Body of pancreas (tissue), 4 donors: ENCODE data around the gene USP33. TPM values are rescaled to one million over a fixed set of nuclear protein-coding genes. Genes with fewer than 3 reads are reported as not detected.
"Not testable (repeated sequence)": the region's sequence is repeated elsewhere in the genome, so short reads cannot be mapped to it uniquely, and the experiment has no call there.

ENCODE experiments used
- ATAC-seq: fragments of 150-250 bp; one replicate; pipeline ENCODE4 v1.9.1; 2016
- DNase-seq, 4 donors: peaks; one replicate each; pipeline ENCODE4 v3.0.0-alpha.2; 2019
- H3K27ac ChIP-seq, 4 donors: fragments of 200-600 bp; sonication (generic); 1 replicate in 3 of 4; 2 replicates in 1 of 4; pipeline versions ENCODE4 v1.5.1 to v1.6.1; 2016 to 2019; ENCODE audit warnings: mild to moderate bottlenecking in 1 of 4, mixed read lengths in 1 of 4, moderate library complexity in 1 of 4
- H3K27me3 ChIP-seq, 2 donors: fragments of 200-600 bp; sonication (generic); one replicate each; pipeline ENCODE4 v1.6.0; 2016; ENCODE audit warnings: mild to moderate bottlenecking in 1 of 2
- H3K36me3 ChIP-seq, 2 donors: fragments of 200-600 bp; sonication (generic); replicated peaks in 1 of 2; 2 replicates each; pipeline ENCODE4 v1.5.1; 2016; ENCODE audit warnings: low read depth in 2 of 2; ENCODE audit not compliant: insufficient read depth in 1 of 2
- H3K4me1 ChIP-seq: fragments of 200-600 bp; sonication (generic); one replicate; pipeline ENCODE4 v1.6.0; 2016
- H3K4me3 ChIP-seq, 2 donors: fragments of 200-600 bp; sonication (generic); 1 replicate in 1 of 2; 2 replicates in 1 of 2; pipeline ENCODE4 v1.5.1; 2016 to 2019
- H3K9me3 ChIP-seq, 3 donors: fragments of 200-600 bp; sonication (generic); 1 replicate in 2 of 3; 2 replicates in 1 of 3; pipeline ENCODE4 v1.5.1; 2016
- CTCF ChIP-seq, 7 experiments: fragments of 450-650 bp in 4 of 7; fragments of 200-600 bp in 3 of 7; sonication (generic) in 3 of 7; IDR thresholded peaks; one replicate each; pipeline ENCODE4 v1.5.1; 2016 to 2019; ENCODE audit warnings: antibody characterized with exemption in 7 of 7
- POLR2A ChIP-seq, 3 donors: fragments of 450-650 bp; IDR thresholded peaks; one replicate each; pipeline ENCODE4 v1.6.1; 2016; ENCODE audit warnings: antibody characterized with exemption in 3 of 3, mild to moderate bottlenecking in 2 of 3
- WGBS, 2 donors: methylation state at CpG; one replicate each; pipeline ENCODE4 v1.1.5; 2017; 5-methylcytosine and 5-hydroxymethylcytosine counted together
- intact Hi-C: fragments of 100-400 bp; cut with DNase I; formaldehyde crosslinking; loops from one replicate; pipeline ENCODE4 v1.15.1; 2023
- total RNA-seq, 2 donors: library from RNA; depleted of rRNA; stranded (reverse); fragments of >200 nt; gene quantifications; one replicate each; pipeline ENCODE4 v1.1.0, GENCODE V29; 2016

The USP33 gene
- total RNA-seq, 2 donors from 2014 or later = 53.1 to 65.1 TPM

- ATAC-seq = peak; percentile 88
- intact Hi-C loops = no loop called here
- peak overlapping the region; percentile 77 to 97 (median 94) for H3K27ac ChIP-seq
- peak overlapping the region; percentile 57 to 63 for H3K4me3 ChIP-seq
- H3K9me3 ChIP-seq = no peaks in the 10 kb centered on the region
- peaks cover 40% of the 10 kb centered on the region for H3K4me1 ChIP-seq
- WGBS, 2 donors = 0 to 1% methylated on average over 15 to 69 of the region's 72 CpGs
- DNase-seq = peak; percentile 92 to 95 (median 94)
- TF ChIP-seq CTCF (IDR thresholded peaks at IDR 0.05) (peak; percentile 70 to 98 (median 89)), POLR2A (IDR thresholded peaks at IDR 0.05) (peak; percentile 48 to 59 (median 57))
- H3K27me3 ChIP-seq = no peaks in the 10 kb centered on the region
- H3K36me3 ChIP-seq = no peaks in the 10 kb centered on the region
Measured at GRCh38 chr1:77683160-77684148, 76.2 kb downstream of the USP33 start.

GRCh38 chr1:77682460-77683159 lies 77.0 kb downstream of the USP33 start, which contains the start of gene ZZZ3:
TSS of gene ZZZ3 (minus strand) at chr1:77682658. CDS start at chr1:77633354, 49,304 bp downstream.
- Histone ChIP-seq H3K4me1 (peaks cover 46% of the 10 kb centered on the region), H3K27me3 (no peaks in the 10 kb centered on the region), H3K9me3 (no peaks in the 10 kb centered on the region), H3K4me3 (peak within 1 kb of the TSS; percentile 57 to 63), H3K27ac (peak within 1 kb of the TSS; percentile 77 to 97 (median 94)), H3K36me3 (no peaks in the 10 kb centered on the region)
- peak; percentile 91 to 94 (median 92) for DNase-seq
- peak; percentile 77 for ATAC-seq
- intact Hi-C loops = no loop called here
- 1% methylated on average over 29 to 37 of the region's 56 CpGs for WGBS, 2 donors
- peak in 3 of 7 experiments; percentile 10 to 19 (median 10) for TF ChIP-seq CTCF (IDR thresholded peaks at IDR 0.05)
- peak in 2 of 3 donors; percentile 57 to 60 for TF ChIP-seq POLR2A (IDR thresholded peaks at IDR 0.05)

- Histone ChIP-seq H3K27ac (no peak overlapping the region), H3K27me3 (no peaks in the 10 kb centered on the region), H3K36me3 (no peaks in the 10 kb centered on the region), H3K4me3 (no peak overlapping the region), H3K4me1 (peaks cover 46% of the 10 kb centered on the region), H3K9me3 (no peaks in the 10 kb centered on the region)
- 55 to 70% methylated on average over 2 of the region's 2 CpGs for WGBS, 2 donors
- no peak for ATAC-seq
- no peak for DNase-seq
- no peak for TF ChIP-seq CTCF (IDR thresholded peaks at IDR 0.05)
- TF ChIP-seq POLR2A (IDR thresholded peaks at IDR 0.05) = no peak
- intact Hi-C loops = no loop called here
Measured at GRCh38 chr1:77680173-77680572, 79.5 kb downstream of the USP33 start.

- no peaks in the 10 kb centered on the region for H3K27me3 ChIP-seq
- ATAC-seq (no peak), DNase-seq (no peak)
- no peaks in the 10 kb centered on the region for H3K9me3 ChIP-seq
- 68 to 70% methylated on average over 5 of the region's 5 CpGs for whole genome bisulfite sequencing, 2 donors
- H3K4me1 ChIP-seq = peaks cover 42% of the 10 kb centered on the region
- no peaks in the 10 kb centered on the region for H3K36me3 ChIP-seq
- no peak for TF ChIP-seq POLR2A (IDR thresholded peaks at IDR 0.05)
- no peak for TF ChIP-seq CTCF (IDR thresholded peaks at IDR 0.05)
- H3K4me3 ChIP-seq = no peak overlapping the region
- peak overlapping the region in 1 of 4 donors; percentile 6 for H3K27ac ChIP-seq
- intact Hi-C loops = no loop called here
Measured at GRCh38 chr1:77678660-77679610, 80.7 kb downstream of the USP33 start.

- H3K4me3 ChIP-seq, H3K27ac ChIP-seq, intact Hi-C loops, H3K9me3 ChIP-seq, H3K36me3 ChIP-seq, DNase-seq, ATAC-seq, H3K27me3 ChIP-seq: not testable (repeated sequence)
- peaks cover 18% of the 10 kb centered on the region for H3K4me1 ChIP-seq
- WGBS, 2 donors = 95 to 98% methylated on average over 3 of the region's 3 CpGs
Measured at GRCh38 chr1:77674807-77675206, 84.8 kb downstream of the USP33 start.
